Fibroblast of lung (primary cell): Measurements from ENCODE around the gene PRICKLE4. TPM values are rescaled to one million over a fixed set of nuclear protein-coding genes. Genes with fewer than 3 reads are reported as not detected.

Experiments
- DNase-seq, 2 donors: peaks; one replicate each; pipeline versions ENCODE4 v3.0.0 to v3.0.0-alpha.2; 2010; ENCODE audit warnings: low read depth in 2 of 2
- H2AFZ ChIP-seq: 2 replicates; pipeline ENCODE4 v1.5.1; 2012; ENCODE audit warnings: low read length, control low read depth, inconsistent platforms
- H3K27ac ChIP-seq: 2 replicates; pipeline ENCODE4 v1.5.1; 2011; ENCODE audit warnings: low read length, control low read depth; ENCODE audit not compliant: insufficient read depth
- H3K27me3 ChIP-seq: 2 replicates; pipeline ENCODE4 v1.5.1; 2011; ENCODE audit warnings: mild to moderate bottlenecking, low read length; ENCODE audit not compliant: control insufficient read depth, insufficient read depth
- H3K36me3 ChIP-seq: 2 replicates; pipeline ENCODE4 v1.5.1; 2011; ENCODE audit warnings: low read length; ENCODE audit not compliant: control insufficient read depth, insufficient read depth
- H3K4me1 ChIP-seq: 2 replicates; pipeline ENCODE4 v1.5.1; 2011; ENCODE audit warnings: low read length; ENCODE audit not compliant: control insufficient read depth, insufficient read depth; ENCODE audit errors: extremely low read depth
- H3K4me2 ChIP-seq: 2 replicates; pipeline ENCODE4 v1.5.1; 2011; ENCODE audit warnings: low read length, control low read depth; ENCODE audit not compliant: insufficient read depth; ENCODE audit errors: extremely low read depth
- H3K4me3 ChIP-seq, 4 experiments: fragments of 200-600 bp in 1 of 4; sonication (generic) in 1 of 4; replicated peaks in 1 of 4; 2 replicates each; pipeline ENCODE4 v1.5.1; 2011 to 2016; ENCODE audit warnings: low read length in 4 of 4, low read depth in 3 of 4, mild to moderate bottlenecking in 3 of 4, control low read depth in 2 of 4, inconsistent platforms in 1 of 4, mixed read lengths in 1 of 4; ENCODE audit not compliant: insufficient read depth in 1 of 4; ENCODE audit errors: control extremely low read depth in 1 of 4
- H3K79me2 ChIP-seq: 2 replicates; pipeline ENCODE4 v1.5.1; 2012; ENCODE audit warnings: mild to moderate bottlenecking, low read length, inconsistent platforms; ENCODE audit not compliant: control insufficient read depth, insufficient read depth
- H3K9ac ChIP-seq: 2 replicates; pipeline ENCODE4 v1.5.1; 2011; ENCODE audit warnings: mild to moderate bottlenecking, low read length, control low read depth; ENCODE audit not compliant: insufficient read depth
- H3K9me3 ChIP-seq: 2 replicates; pipeline ENCODE4 v1.5.1; 2012; ENCODE audit warnings: low read depth, low read length; ENCODE audit not compliant: control insufficient read depth, insufficient read depth
- H4K20me1 ChIP-seq: 2 replicates; pipeline ENCODE4 v1.5.1; 2011; ENCODE audit warnings: low read length; ENCODE audit not compliant: control insufficient read depth, insufficient read depth; ENCODE audit errors: extremely low read depth
- CTCF ChIP-seq, 2 donors: IDR thresholded peaks in 1 of 2; conservative IDR thresholded peaks in 1 of 2; 1 replicate in 1 of 2; 2 replicates in 1 of 2; pipeline ENCODE4 v1.5.1; 2011 to 2012; ENCODE audit warnings: low read length in 2 of 2, control low read depth in 1 of 2, inconsistent platforms in 1 of 2, low read depth in 1 of 2, mild to moderate bottlenecking in 1 of 2
- EZH2 ChIP-seq: IDR thresholded peaks from 2 replicates; pipeline ENCODE4 v1.5.1; 2012; ENCODE audit warnings: low read length, control low read depth, mild to moderate bottlenecking; ENCODE audit errors: missing control alignments
- polyA plus RNA-seq, 2 donors: library from polyadenylated mRNA; depleted of rRNA in 1 of 2; stranded (reverse) in 1 of 2; unstranded in 1 of 2; fragments of >200 nt; gene quantifications; 2 replicates each; pipeline ENCODE4 v1.2.1, GENCODE V29; 2011 to 2012; ENCODE audit warnings: missing spikeins in 1 of 2
- total RNA-seq: library from RNA; depleted of rRNA; stranded (reverse); fragments of >200 nt; gene quantifications from 2 replicates; pipeline ENCODE4 v1.2.1, GENCODE V29; 2014

PRICKLE4 gene
- total and polyA plus RNA-seq, 2 donors (not counting 1 experiment from before 2014, with no cell fraction given) = 0.08 TPM; not detected in 1

- H3K4me3 ChIP-seq = no peak overlapping the region
- peaks cover 13% of the 10 kb centered on the region for H3K36me3 ChIP-seq
- H3K9ac ChIP-seq = no peak overlapping the region
- H3K4me1 ChIP-seq = peaks cover 3% of the 10 kb centered on the region
- DNase-seq = no peak
- no peak overlapping the region for H3K4me2 ChIP-seq
- no peaks in the 10 kb centered on the region for H3K79me2 ChIP-seq
- H4K20me1 ChIP-seq = no peaks in the 10 kb centered on the region
- no peak for TF ChIP-seq EZH2
- TF ChIP-seq CTCF (conservative IDR thresholded peaks at IDR 0.05 in 1 of 2, IDR thresholded peaks at IDR 0.05 in 1 of 2; ENCODE audit: low read depth in 1 of 2, low read length in 2 of 2) = no peak
- no peaks in the 10 kb centered on the region for H3K27me3 ChIP-seq
- H2AFZ ChIP-seq = no peak overlapping the region
- H3K9me3 ChIP-seq = no peaks in the 10 kb centered on the region
- no peak overlapping the region for H3K27ac ChIP-seq
Measured at GRCh38 chr6:41777551-41778285, 2.9 kb upstream of the PRICKLE4 start.

DNA sequence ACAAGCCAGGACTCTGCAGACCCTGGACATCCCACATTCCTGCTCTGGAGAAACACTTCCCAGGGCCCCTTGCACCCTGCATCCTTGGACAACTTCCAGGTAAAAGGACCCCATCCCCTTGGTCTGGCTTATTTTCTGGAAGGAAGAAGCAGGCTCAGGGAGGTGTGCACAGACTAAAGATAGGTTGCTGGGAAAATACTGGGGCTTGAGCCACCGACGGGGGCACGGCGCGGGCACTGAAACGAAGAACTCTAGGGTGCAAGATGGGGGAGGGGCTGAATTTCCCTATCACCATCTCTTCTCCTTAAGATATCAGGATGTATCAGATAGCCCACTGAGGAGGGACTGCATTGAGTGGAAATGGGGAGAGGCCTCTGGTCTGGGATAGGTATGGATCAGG lies 1.7 kb upstream of the PRICKLE4 start:
- H3K79me2 ChIP-seq = no peaks in the 10 kb centered on the region
- H3K9ac ChIP-seq = no peak overlapping the region
- no peaks in the 10 kb centered on the region for H3K9me3 ChIP-seq
- no peak for DNase-seq
- H3K4me3 ChIP-seq = peak overlapping the region; percentile 63 to 88 (median 72)
- no peaks in the 10 kb centered on the region for H4K20me1 ChIP-seq
- TF ChIP-seq EZH2 = no peak
- peaks cover 3% of the 10 kb centered on the region for H3K4me1 ChIP-seq
- H2AFZ ChIP-seq = peak overlapping the region; percentile 69
- peaks cover 12% of the 10 kb centered on the region for H3K36me3 ChIP-seq
- peak overlapping the region; percentile 88 for H3K4me2 ChIP-seq
- peak overlapping the region; percentile 6 for H3K27ac ChIP-seq
- H3K27me3 ChIP-seq = no peaks in the 10 kb centered on the region

GRCh38 chr6:41779336-41779735 lies 1.2 kb upstream of the PRICKLE4 start:
- peaks cover 9% of the 10 kb centered on the region for H3K36me3 ChIP-seq
- peak overlapping the region; percentile 6 for H3K27ac ChIP-seq
- no peaks in the 10 kb centered on the region for H3K9me3 ChIP-seq
- H3K4me1 ChIP-seq = peaks cover 3% of the 10 kb centered on the region
- peak overlapping the region; percentile 69 for H2AFZ ChIP-seq
- no peaks in the 10 kb centered on the region for H3K79me2 ChIP-seq
- H3K27me3 ChIP-seq = no peaks in the 10 kb centered on the region
- no peak for DNase-seq
- H3K9ac ChIP-seq = peak overlapping the region; percentile 44
- no peak for TF ChIP-seq EZH2
- TF ChIP-seq CTCF (conservative IDR thresholded peaks at IDR 0.05 in 1 of 2, IDR thresholded peaks at IDR 0.05 in 1 of 2; ENCODE audit: low read depth in 1 of 2, low read length in 2 of 2) = no peak
- H3K4me2 ChIP-seq = peak overlapping the region; percentile 88
- no peaks in the 10 kb centered on the region for H4K20me1 ChIP-seq
- peak overlapping the region; percentile 63 to 88 (median 72) for H3K4me3 ChIP-seq
